HUES64 (cell line): ENCODE results near the gene ZBTB42.

ENCODE experiments used
- H3K27ac ChIP-seq: 2 replicates; pipeline ENCODE4 v1.7.0; 2013; ENCODE audit warnings: low read depth, low read length, inconsistent platforms
- H3K27me3 ChIP-seq: 2 replicates; pipeline ENCODE4 v1.6.1; 2013; ENCODE audit warnings: mild to moderate bottlenecking, low read length; ENCODE audit not compliant: insufficient read depth
- H3K36me3 ChIP-seq: 2 replicates; pipeline ENCODE4 v1.6.1; 2013; ENCODE audit warnings: mild to moderate bottlenecking, low read length; ENCODE audit not compliant: insufficient read depth
- H3K4me1 ChIP-seq: 2 replicates; pipeline ENCODE4 v1.6.1; 2013; ENCODE audit warnings: mild to moderate bottlenecking, low read length, moderate library complexity; ENCODE audit not compliant: insufficient read depth
- H3K4me3 ChIP-seq: 2 replicates; pipeline ENCODE4 v1.5.1; 2013; ENCODE audit warnings: mild to moderate bottlenecking, low read length, moderate library complexity
- H3K9ac ChIP-seq: 2 replicates; pipeline ENCODE4 v1.6.1; 2013; ENCODE audit warnings: mild to moderate bottlenecking, low read depth, low read length
- H3K9me3 ChIP-seq: 2 replicates; pipeline ENCODE4 v1.6.1; 2013; ENCODE audit warnings: low read depth, low read length; ENCODE audit not compliant: insufficient read depth
- WGBS: fragments of 150-250, 120-280 bp; methylation state at CpG from one replicate; pipeline ENCODE4 v1.1.7; 2013; ENCODE audit warnings: missing lambda C conversion rate; 5-methylcytosine and 5-hydroxymethylcytosine counted together

The ZBTB42 gene

DNA sequence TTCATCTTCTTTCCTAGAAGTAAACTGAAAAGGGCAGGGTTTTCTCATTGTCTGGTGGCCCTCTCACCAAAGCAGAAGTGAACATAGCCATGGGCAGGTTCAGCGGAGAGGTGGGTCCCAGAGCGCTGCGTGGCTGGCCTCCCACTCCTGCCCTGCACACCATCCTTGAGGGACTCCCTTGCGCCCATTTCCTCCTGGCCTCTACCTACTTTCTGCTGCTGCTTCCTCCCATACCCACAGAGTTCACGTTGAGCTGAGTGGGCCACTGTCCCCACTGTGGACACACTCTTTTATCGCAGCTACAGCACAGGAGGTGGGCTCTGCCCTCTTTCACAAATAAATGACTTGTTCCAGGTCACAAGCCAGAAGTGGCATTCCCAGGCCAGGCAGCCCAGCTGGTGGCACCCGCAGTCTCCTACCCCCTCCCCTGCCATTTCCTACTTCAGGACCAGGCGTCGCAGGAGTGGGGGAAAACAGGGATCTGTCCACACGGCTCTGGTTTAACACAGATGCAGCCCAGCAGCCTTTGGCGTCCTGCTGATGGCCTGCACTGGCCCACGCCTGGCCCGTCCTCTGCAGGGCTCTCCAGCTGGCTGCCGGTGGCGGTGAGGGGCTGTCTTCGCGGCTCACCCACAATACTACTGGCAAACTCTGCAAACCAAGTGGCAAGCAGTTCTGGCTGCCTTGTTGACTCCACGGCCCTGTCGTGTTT, 43.1 kb upstream of the ZBTB42 start:
- Histone ChIP-seq H3K27ac (no peak overlapping the region), H3K4me3 (no peak overlapping the region), H3K9ac (no peak overlapping the region), H3K9me3 (no peaks in the 10 kb centered on the region), H3K36me3 (peaks cover 52% of the 10 kb centered on the region), H3K4me1 (peaks cover 5% of the 10 kb centered on the region; the same call in 1 of the 2 replicates), H3K27me3 (no peaks in the 10 kb centered on the region)
- WGBS, result 95% methylated on average over 19 of the region's 19 CpGs

DNA sequence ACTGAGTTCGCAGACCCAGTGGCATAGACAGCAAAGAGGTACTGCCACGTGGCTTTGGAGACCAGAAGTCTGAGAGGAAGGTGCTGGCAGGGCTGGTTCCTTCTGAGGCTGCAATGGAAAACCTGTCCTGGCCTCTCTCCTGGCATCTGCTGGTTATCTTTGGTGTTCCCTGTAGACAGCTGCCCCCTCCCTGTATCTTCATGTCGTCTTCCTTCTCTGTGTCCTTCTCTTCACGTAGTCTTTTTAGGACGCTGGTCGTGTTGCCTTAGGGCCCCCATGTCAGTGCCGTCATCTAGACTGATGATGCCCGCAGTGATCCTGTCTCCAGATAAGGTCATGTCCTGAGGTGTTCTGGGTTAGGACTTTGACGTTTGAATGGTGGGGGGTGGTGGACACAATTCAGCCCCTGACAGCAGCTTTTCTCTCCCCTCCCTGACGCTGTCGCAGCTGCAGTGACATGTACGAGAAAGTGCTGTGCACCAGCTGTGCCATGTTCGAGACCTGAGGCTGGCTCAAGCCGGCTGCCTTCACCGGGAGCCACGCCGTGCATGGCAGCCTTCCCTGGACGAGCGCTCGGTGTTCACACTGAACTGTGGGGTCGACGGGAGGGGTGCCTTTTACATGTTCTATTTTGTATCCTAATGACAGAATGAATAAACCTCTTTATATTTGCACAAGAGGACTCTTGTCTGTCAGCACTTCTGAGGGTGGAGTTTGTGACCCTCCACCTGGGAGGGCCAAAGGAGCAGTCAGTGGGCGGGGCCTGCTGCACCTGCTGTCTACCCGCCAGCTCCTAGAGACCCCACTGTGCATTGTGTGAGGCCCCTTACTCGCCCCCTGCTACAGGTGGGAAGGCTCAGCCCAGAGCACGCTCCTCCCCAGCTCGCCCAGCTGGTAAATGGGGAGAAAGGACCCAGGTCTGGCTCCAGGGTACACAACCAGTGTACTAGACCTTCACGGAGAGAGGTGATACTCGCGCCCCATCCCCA, 41.6 kb upstream of the ZBTB42 start:
- H3K36me3 ChIP-seq, result peaks cover 52% of the 10 kb centered on the region
- WGBS, result 95% methylated on average over 28 of the region's 30 CpGs
- H3K9ac ChIP-seq, result no peak overlapping the region
- H3K27ac ChIP-seq, result no peak overlapping the region
- H3K4me1 ChIP-seq, result peaks cover under 1% of the 10 kb centered on the region; the same call in 1 of the 2 replicates
- H3K4me3 ChIP-seq, result no peak overlapping the region
- H3K9me3 ChIP-seq, result no peaks in the 10 kb centered on the region
- no peaks in the 10 kb centered on the region for H3K27me3 ChIP-seq

DNA sequence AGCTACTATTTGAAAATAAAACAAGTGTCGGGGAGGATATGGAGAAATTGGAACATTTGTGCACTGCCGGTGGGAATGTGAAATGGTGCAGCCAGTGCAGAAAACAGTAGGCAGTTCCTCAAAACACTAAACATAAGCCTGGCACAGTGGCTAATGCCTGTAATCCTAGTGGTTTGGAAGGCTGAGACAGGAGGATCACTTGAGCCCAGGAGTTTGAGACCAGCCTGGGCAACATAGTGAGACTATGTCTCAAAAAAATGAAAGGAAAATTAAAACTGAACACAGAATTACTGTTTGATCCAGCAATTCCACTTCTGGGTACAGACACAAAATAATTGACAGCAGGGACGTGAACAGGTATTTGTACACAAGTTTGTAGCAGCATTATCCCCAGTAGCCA, 35.4 kb upstream of the ZBTB42 start:
- peaks cover 12% of the 10 kb centered on the region for H3K36me3 ChIP-seq
- no peaks in the 10 kb centered on the region for H3K27me3 ChIP-seq
- no peak overlapping the region for H3K9ac ChIP-seq
- no peak overlapping the region for H3K4me3 ChIP-seq
- 96% methylated on average over 3 of the region's 3 CpGs for WGBS
- no peak overlapping the region for H3K27ac ChIP-seq
- H3K4me1 ChIP-seq, result peaks cover 5% of the 10 kb centered on the region; the same call in 1 of the 2 replicates
- no peaks in the 10 kb centered on the region for H3K9me3 ChIP-seq

DNA sequence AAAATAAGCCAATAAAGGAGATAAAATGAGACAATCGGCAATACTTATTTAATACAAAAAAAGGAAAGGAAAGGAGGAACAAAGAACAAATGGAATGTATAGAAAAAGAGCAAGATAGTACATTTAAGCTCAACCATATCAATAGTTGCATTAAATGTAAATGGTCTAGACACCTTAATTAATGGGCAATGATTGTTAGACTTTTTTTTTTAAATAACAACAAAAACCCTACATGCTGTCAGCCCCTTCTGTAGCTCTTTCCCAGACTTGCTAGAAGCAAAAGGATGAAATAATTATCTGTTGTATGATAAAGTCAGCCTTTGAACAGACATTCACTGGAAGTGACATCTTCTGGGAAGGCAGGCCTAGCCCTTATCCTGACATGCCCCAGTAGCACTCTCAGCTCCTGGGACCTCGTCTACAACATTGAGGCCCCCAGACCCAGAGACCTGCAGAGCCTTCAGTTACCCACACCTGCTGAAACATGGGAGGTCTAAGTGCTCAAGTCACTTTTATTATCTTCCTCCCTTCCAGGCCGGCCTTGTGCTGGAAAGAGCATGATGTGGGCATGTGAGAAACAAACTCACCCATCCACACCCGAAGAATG, 34.5 kb upstream of the ZBTB42 start:
- WGBS, result 96% methylated on average over 2 of the region's 4 CpGs
- Histone ChIP-seq H3K9ac (no peak overlapping the region), H3K9me3 (0 out of 2 replicates have a peak, but pooled peaks cover 3% of the 10 kb centered on the region), H3K27ac (no peak overlapping the region; the same call in 1 of the 2 replicates), H3K4me1 (peaks cover 5% of the 10 kb centered on the region; the same call in 1 of the 2 replicates), H3K36me3 (peaks cover 18% of the 10 kb centered on the region), H3K4me3 (peak overlapping the region; percentile 31), H3K27me3 (no peaks in the 10 kb centered on the region)

DNA sequence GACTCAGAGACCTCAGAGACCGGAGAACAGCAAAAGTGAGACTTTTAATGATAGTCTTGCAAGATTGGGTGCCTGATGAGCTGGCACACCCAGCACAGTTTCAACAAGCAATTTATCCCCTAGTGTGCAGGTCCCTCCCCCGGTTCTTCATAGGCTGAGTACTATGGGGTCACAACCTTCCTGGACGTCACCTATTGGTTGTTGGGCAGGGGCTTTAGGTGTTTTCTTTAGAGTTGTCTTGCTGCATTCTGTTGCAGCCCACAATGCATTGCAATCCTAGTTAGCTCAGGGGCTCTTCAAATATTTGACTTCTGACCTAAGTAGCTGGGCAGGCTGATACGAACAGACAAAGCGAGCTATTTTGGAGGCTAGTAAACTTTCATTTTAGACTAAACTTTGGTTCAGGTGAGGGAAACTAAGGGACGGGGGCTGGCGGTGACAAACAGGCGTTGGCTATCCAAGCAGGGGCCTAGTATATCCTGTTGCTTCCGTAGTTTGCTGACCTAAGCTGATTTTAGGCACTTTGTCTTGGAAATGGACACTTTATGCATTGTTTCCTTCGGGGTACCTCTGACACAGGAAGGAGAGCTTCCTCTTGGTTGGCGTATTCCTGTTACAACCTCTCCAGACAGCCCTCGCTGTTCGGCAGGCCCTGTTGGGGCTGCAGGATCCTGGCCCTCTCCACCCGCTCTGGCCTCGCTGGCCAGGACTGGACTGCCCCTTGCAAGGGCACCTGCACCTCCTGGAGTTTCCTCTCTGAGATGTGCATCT, 33.9 kb upstream of the ZBTB42 start:
- Histone ChIP-seq H3K36me3 (peaks cover 20% of the 10 kb centered on the region), H3K27ac (no peak overlapping the region), H3K4me1 (peaks cover 5% of the 10 kb centered on the region; the same call in 1 of the 2 replicates), H3K9me3 (0 out of 2 replicates have a peak, but pooled peaks cover 3% of the 10 kb centered on the region), H3K27me3 (no peaks in the 10 kb centered on the region), H3K4me3 (peak overlapping the region; percentile 31), H3K9ac (no peak overlapping the region)
- WGBS, result 94% methylated on average over 14 of the region's 15 CpGs

DNA sequence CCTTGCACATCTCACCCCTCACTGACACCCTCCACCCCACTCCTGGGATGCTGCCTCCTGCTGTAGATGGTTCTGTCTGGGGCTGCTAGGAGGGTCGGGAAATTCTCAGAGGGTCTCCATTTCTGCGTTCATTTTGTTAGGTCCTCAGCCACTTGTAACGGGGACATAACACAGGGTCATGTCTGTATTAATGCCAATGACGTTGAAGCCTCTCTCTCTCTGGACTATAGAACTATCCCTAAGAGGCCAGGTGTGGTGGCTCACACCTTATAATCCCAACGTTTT, 33.3 kb upstream of the ZBTB42 start:
- 89% methylated on average over 5 of the region's 5 CpGs for WGBS
- peaks cover 21% of the 10 kb centered on the region for H3K36me3 ChIP-seq

DNA sequence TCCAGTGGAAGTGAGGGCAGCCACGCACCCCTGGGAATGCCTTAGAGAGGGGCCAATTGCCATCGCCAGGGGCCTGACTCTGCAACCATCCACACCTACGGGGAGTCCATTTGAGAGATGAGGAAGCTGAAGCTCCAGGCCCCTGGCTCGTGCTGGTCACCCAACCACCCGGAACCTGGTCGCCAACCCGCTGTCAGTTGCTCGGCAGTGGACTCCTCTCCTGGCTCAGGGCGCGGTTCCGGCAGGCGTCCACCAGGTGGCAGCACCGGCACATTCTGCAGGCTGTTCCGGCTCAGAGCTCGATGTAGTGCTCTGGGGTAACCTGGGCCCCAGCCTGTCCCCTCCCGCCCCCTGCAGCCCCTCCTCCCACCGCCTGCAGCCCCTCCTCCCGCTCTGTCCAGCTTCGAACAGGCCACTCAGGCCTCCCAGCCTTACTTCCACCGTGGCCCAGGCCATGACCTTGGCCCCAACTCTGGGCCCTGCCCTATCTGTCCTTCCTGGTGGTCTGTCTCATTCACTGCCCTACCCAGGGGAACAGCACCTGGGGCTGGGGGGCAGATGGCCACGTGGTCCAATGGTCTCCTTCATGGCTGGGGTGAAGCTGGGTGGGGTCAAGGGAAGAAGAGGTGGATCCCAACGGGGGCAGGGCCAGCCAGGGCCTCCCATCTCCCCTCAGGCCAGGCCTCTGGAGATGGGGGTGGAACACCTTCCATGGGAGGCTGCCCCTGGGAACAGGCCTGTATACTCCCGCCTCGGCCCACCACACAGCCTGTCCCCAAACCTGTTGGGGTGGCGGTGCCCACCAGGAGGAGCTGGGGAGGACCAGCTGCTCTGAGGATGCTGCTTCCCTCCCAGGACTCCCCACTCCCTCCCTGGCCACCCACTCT, 32.2 kb upstream of the ZBTB42 start:
- WGBS, result 23% methylated on average over 25 of the region's 25 CpGs
- Histone ChIP-seq H3K27ac (no peak overlapping the region), H3K27me3 (no peaks in the 10 kb centered on the region), H3K4me1 (peaks cover 5% of the 10 kb centered on the region; the same call in 1 of the 2 replicates), H3K4me3 (peak overlapping the region; percentile 24; the same call in 1 of the 2 replicates), H3K9ac (peak overlapping the region; percentile 29; the same call in 1 of the 2 replicates), H3K36me3 (peaks cover 29% of the 10 kb centered on the region), H3K9me3 (0 out of 2 replicates have a peak, but pooled peaks cover 3% of the 10 kb centered on the region)

More for the DNA sequence above, 33.3 kb upstream of the ZBTB42 start:
- no peak overlapping the region for H3K27ac ChIP-seq
- 0 out of 2 replicates have a peak, but pooled peaks cover 3% of the 10 kb centered on the region for H3K9me3 ChIP-seq
- no peak overlapping the region for H3K9ac ChIP-seq
- no peaks in the 10 kb centered on the region for H3K27me3 ChIP-seq
- H3K4me3 ChIP-seq, result no peak overlapping the region
- peaks cover 5% of the 10 kb centered on the region; the same call in 1 of the 2 replicates for H3K4me1 ChIP-seq

DNA sequence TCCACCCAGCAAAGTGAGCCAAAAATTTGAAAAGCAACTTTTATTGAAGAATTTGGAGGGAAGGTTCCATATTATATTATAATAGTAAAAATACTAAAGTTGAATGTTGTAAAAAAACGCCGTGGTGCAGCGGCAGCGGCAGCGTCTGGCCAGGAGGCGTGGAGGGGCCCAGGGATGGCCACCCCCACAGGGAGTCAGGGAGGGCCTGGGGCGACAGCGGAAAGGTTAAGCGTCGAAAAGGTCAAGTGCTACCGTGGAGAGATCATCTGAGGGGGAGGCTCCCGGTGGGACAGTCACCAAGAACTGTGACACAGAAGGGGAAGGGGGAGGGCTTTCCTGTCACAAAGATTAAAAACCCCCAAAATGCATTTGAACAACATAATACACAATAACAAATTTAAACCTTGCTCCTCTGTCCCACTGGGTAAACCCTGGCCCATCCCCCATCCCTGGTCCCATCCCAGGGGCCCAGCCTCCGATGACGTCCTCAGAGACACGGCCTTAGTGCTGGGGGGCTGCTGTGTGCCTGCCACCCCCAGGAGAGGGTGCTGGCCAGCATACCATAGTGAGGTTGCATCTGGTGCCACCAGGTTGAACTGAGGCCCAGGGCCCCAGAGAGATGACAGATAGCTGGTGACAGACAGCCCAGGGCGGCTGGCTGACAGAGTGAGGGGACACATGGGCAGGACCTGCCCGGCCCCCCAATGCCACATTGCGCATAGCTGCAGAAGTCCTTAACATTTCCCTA, 31.4 kb upstream of the ZBTB42 start:
- H3K4me1 ChIP-seq, result peaks cover 5% of the 10 kb centered on the region; the same call in 1 of the 2 replicates
- no peak overlapping the region for H3K9ac ChIP-seq
- H3K27ac ChIP-seq, result no peak overlapping the region
- H3K27me3 ChIP-seq, result no peaks in the 10 kb centered on the region
- H3K9me3 ChIP-seq, result 0 out of 2 replicates have a peak, but pooled peaks cover 3% of the 10 kb centered on the region
- WGBS, result 89% methylated on average over 18 of the region's 18 CpGs
- peaks cover 30% of the 10 kb centered on the region for H3K36me3 ChIP-seq
- no peak overlapping the region for H3K4me3 ChIP-seq

DNA sequence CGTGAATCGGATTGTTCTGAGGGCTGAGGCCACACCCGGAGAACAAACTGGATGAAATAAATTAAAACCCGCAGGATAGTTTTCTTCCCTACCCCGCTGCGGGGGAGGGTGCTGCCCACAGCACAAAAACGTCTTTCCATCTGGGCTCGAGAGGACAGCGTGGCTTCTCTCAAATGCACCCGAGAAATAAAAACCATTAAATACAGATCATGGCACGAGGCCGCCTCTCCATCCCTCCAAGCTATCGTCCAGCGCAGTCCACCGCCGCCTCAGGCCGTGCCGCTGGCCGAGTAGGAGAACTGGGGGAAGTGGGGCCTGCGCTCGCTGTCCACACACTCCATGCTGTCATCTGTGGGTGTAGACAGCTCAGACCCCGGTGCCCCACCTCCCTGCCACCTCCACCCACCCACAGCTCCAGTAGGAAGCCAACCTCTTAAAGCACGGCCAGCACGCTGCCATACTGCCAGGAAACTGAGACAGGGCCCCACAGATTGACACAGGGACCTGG, 30.8 kb upstream of the ZBTB42 start:
- Histone ChIP-seq H3K9ac (no peak overlapping the region), H3K4me3 (no peak overlapping the region), H3K36me3 (peaks cover 35% of the 10 kb centered on the region), H3K27ac (no peak overlapping the region), H3K27me3 (no peaks in the 10 kb centered on the region), H3K9me3 (0 out of 2 replicates have a peak, but pooled peaks cover 3% of the 10 kb centered on the region), H3K4me1 (peaks cover 5% of the 10 kb centered on the region; the same call in 1 of the 2 replicates)
- 93% methylated on average over 24 of the region's 24 CpGs for WGBS
